WI38 (cell line): ENCODE measurements around the gene ABLIM3.

Source experiments
- H3K4me3 ChIP-seq: 2 replicates; pipeline ENCODE4 v1.5.1; 2011; ENCODE audit warnings: low read depth, mild to moderate bottlenecking, control low read depth, low read length
- CTCF ChIP-seq: IDR thresholded peaks from 2 replicates; pipeline ENCODE4 v1.5.1; 2012; ENCODE audit warnings: low read depth, mild to moderate bottlenecking, control low read depth, low read length

The ABLIM3 gene

GRCh38 chr5:149188383-149188782 lies 47.1 kb downstream of the ABLIM3 start:
- TF ChIP-seq CTCF, result no peak
- no peak overlapping the region for H3K4me3 ChIP-seq

- no peak overlapping the region for H3K4me3 ChIP-seq
Observed at GRCh38 chr5:149195337-149195887, 54.1 kb downstream of the ABLIM3 start.

GRCh38 chr5:149195962-149196361 lies 54.7 kb downstream of the ABLIM3 start:
- TF ChIP-seq CTCF, result no peak
- no peak overlapping the region for H3K4me3 ChIP-seq

More at GRCh38 chr5:149195337-149195887, 54.1 kb downstream of the ABLIM3 start:
- no peak for TF ChIP-seq CTCF

- no peak for TF ChIP-seq CTCF
- no peak overlapping the region for H3K4me3 ChIP-seq
Observed at GRCh38 chr5:149198148-149198547, 56.9 kb downstream of the ABLIM3 start.

- TF ChIP-seq CTCF, result no peak
- no peak overlapping the region for H3K4me3 ChIP-seq
Observed at GRCh38 chr5:149200355-149200754, 59.1 kb downstream of the ABLIM3 start.

GRCh38 chr5:149201121-149201637 lies 59.9 kb downstream of the ABLIM3 start:
- TF ChIP-seq CTCF, result no peak

GRCh38 chr5:149202910-149203451 lies 61.7 kb downstream of the ABLIM3 start:
- TF ChIP-seq CTCF, result no peak
- no peak overlapping the region for H3K4me3 ChIP-seq

More at GRCh38 chr5:149201121-149201637, 59.9 kb downstream of the ABLIM3 start:
- no peak overlapping the region for H3K4me3 ChIP-seq
